HEK293T (cell line): ENCODE data around the gene INO80E.

Experiments
- ARNT ChIP-seq: fragments of 450-650 bp; IDR thresholded peaks from 2 replicates; pipeline ENCODE4 v1.6.1; 2017; ENCODE audit warnings: mild to moderate bottlenecking
- BHLHE40 ChIP-seq: fragments of 450-650 bp; IDR thresholded peaks from 2 replicates; pipeline ENCODE4 v1.6.1; 2016; ENCODE audit warnings: mild to moderate bottlenecking, moderate library complexity, borderline replicate concordance
- CTBP1 ChIP-seq: fragments of 450-650 bp; IDR thresholded peaks from 2 replicates; pipeline ENCODE4 v1.6.1; 2016; ENCODE audit warnings: borderline replicate concordance
- FOXA1 ChIP-seq: fragments of 450-650 bp; IDR thresholded peaks from 2 replicates; pipeline ENCODE4 v1.6.1; 2016; ENCODE audit warnings: mild to moderate bottlenecking
- FOXK2 ChIP-seq: fragments of 450-650 bp; IDR thresholded peaks from 2 replicates; pipeline ENCODE4 v1.6.1; 2016; ENCODE audit warnings: mild to moderate bottlenecking
- FOXM1 ChIP-seq: fragments of 450-650 bp; IDR thresholded peaks from 2 replicates; pipeline ENCODE4 v1.6.1; 2017; ENCODE audit warnings: mild to moderate bottlenecking, borderline replicate concordance
- HDGF ChIP-seq: fragments of 450-650 bp; IDR thresholded peaks from 2 replicates; pipeline ENCODE4 v1.6.1; 2017; ENCODE audit warnings: antibody characterized with exemption, borderline replicate concordance
- SP1 ChIP-seq: fragments of 450-650 bp; IDR thresholded peaks from 2 replicates; pipeline ENCODE4 v1.6.1; 2017
- SUZ12 ChIP-seq: fragments of 450-650 bp; IDR thresholded peaks from 2 replicates; pipeline ENCODE4 v1.6.1; 2016; ENCODE audit warnings: mild to moderate bottlenecking
- TARDBP ChIP-seq: fragments of 450-650 bp; IDR thresholded peaks from 2 replicates; pipeline ENCODE4 v1.6.1; 2016
- ZNF384 ChIP-seq: fragments of 450-650 bp; IDR thresholded peaks from 2 replicates; pipeline ENCODE4 v1.6.1; 2016
- TF ChIP-seq, protein P1 (sequence below): fragments of 450-650 bp; IDR thresholded peaks from 2 replicates; pipeline ENCODE4 v1.6.1; 2016

GRCh38 chr16:30028438-30029076 is 32.5 kb downstream of the INO80E start:
- TF ChIP-seq CTBP1 (no peak), SP1 (no peak), ARNT (no peak), TARDBP (no peak), ZNF384 (no peak), BHLHE40 (no peak), HDGF (no peak), FOXK2 (no peak), FOXA1 (no peak), SUZ12 (no peak), FOXM1 (no peak)
- TF ChIP-seq, protein P1, sequence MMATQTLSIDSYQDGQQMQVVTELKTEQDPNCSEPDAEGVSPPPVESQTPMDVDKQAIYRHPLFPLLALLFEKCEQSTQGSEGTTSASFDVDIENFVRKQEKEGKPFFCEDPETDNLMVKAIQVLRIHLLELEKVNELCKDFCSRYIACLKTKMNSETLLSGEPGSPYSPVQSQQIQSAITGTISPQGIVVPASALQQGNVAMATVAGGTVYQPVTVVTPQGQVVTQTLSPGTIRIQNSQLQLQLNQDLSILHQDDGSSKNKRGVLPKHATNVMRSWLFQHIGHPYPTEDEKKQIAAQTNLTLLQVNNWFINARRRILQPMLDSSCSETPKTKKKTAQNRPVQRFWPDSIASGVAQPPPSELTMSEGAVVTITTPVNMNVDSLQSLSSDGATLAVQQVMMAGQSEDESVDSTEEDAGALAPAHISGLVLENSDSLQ: no peak
